Endothelial cell of umbilical vein (primary cell): ENCODE data around the gene CMTM8. TPM values are rescaled to one million over a fixed set of nuclear protein-coding genes. Genes with fewer than 3 reads are reported as not detected.

Experiments used
- BruUV-seq: library from RNA; stranded (reverse); fragments of 400-500 nt; replicated peaks from 2 replicates; lab custom pipeline; 2021; lab: Mats Ljungman, UMichigan
- CTCF ChIA-PET: fragments of 300-600, 350-600 bp; sonication (Branson Sonifier 250); formaldehyde crosslinking; loops from one replicate; lab custom pipeline; 2021; ENCODE audit warnings: antibody characterized with exemption, inconsistent platforms; lab: Charles Lee
- POLR2A ChIA-PET: fragments of 300-600, 350-600 bp; sonication (Branson Sonifier 250); formaldehyde crosslinking; loops from one replicate; lab custom pipeline; 2021; ENCODE audit warnings: antibody characterized with exemption, inconsistent platforms; lab: Charles Lee
- DNase-seq: peaks from one replicate; pipeline ENCODE4 v3.0.0-alpha.2; 2011; ENCODE audit warnings: low read depth, low spot score
- FAIRE-seq: peaks from 2 replicates; lab custom pipeline; 2011; peaks lifted over from hg19 to GRCh38; lab: Jason Lieb, UNC
- H2AFZ ChIP-seq: 2 replicates; pipeline ENCODE4 v1.6.0; 2012; ENCODE audit warnings: low read depth, low read length, control low read depth, inconsistent platforms
- H3K27ac ChIP-seq: 2 replicates; pipeline ENCODE4 v1.5.1; 2011; ENCODE audit warnings: low read depth, mild to moderate bottlenecking, control low read depth, low read length, moderate library complexity; ENCODE audit not compliant: insufficient read depth
- H3K27me3 ChIP-seq, 2 experiments: 2 replicates each; pipeline versions ENCODE4 v1.6.0 to v1.6.1; 2011; ENCODE audit warnings: low read length in 2 of 2, mixed read lengths in 1 of 2; ENCODE audit not compliant: control insufficient read depth in 2 of 2, insufficient read depth in 2 of 2
- H3K36me3 ChIP-seq, 2 experiments: 2 replicates in 1 of 2; 3 replicates in 1 of 2; pipeline ENCODE4 v1.5.1; 2011; ENCODE audit warnings: low read length in 2 of 2, mild to moderate bottlenecking in 1 of 2, moderate library complexity in 1 of 2; ENCODE audit not compliant: control insufficient read depth in 2 of 2, insufficient read depth in 2 of 2; ENCODE audit errors: extremely low read depth in 1 of 2
- H3K4me1 ChIP-seq: 3 replicates; pipeline ENCODE4 v1.5.1; 2011; ENCODE audit warnings: mild to moderate bottlenecking, low read length; ENCODE audit not compliant: control insufficient read depth, insufficient read depth; ENCODE audit errors: extremely low read depth
- H3K4me2 ChIP-seq: 2 replicates; pipeline ENCODE4 v1.6.1; 2011; ENCODE audit warnings: low read length, control low read depth, mixed read lengths; ENCODE audit not compliant: insufficient read depth
- H3K4me3 ChIP-seq, 3 experiments: fragments of 200-600 bp in 1 of 3; sonication (generic), shearing (Covaris generic) in 1 of 3; replicated peaks in 1 of 3; 2 replicates each; pipeline ENCODE4 v1.5.1; 2011 to 2016; ENCODE audit warnings: control low read depth in 3 of 3, low read length in 3 of 3, mild to moderate bottlenecking in 2 of 3, inconsistent platforms in 1 of 3, low read depth in 1 of 3, moderate library complexity in 1 of 3; ENCODE audit not compliant: insufficient read depth in 1 of 3
- H3K79me2 ChIP-seq: 2 replicates; pipeline ENCODE4 v1.6.0; 2012; ENCODE audit warnings: low read length, inconsistent platforms; ENCODE audit not compliant: control insufficient read depth, insufficient read depth
- H3K9ac ChIP-seq: replicated peaks from 2 replicates; pipeline ENCODE3; 2011; ENCODE audit warnings: low read length, control low read depth; ENCODE audit not compliant: insufficient read depth; ENCODE audit errors: extremely low read depth
- H3K9me1 ChIP-seq: replicated peaks from 3 replicates; pipeline ENCODE4 v1.6.0; 2011; ENCODE audit warnings: mild to moderate bottlenecking, low read length; ENCODE audit not compliant: control insufficient read depth, insufficient read depth; ENCODE audit errors: extremely low read depth
- H3K9me3 ChIP-seq: replicated peaks from 2 replicates; pipeline ENCODE4 v1.5.1; 2012; ENCODE audit warnings: low read length, inconsistent platforms; ENCODE audit not compliant: control insufficient read depth, insufficient read depth
- H4K20me1 ChIP-seq: replicated peaks from 2 replicates; pipeline ENCODE3; 2011; ENCODE audit warnings: mild to moderate bottlenecking, low read length; ENCODE audit not compliant: control insufficient read depth, insufficient read depth; ENCODE audit errors: extremely low read depth
- CTCF ChIP-seq, 2 donors: IDR thresholded peaks; 1 replicate in 1 of 2; 2 replicates in 1 of 2; pipeline ENCODE4 v1.5.1; 2011; ENCODE audit warnings: low read length in 2 of 2, mild to moderate bottlenecking in 2 of 2, moderate library complexity in 2 of 2, control low read depth in 1 of 2, inconsistent platforms in 1 of 2, low read depth in 1 of 2; ENCODE audit not compliant: insufficient read depth in 1 of 2; ENCODE audit errors: extremely low read depth in 1 of 2
- EZH2 ChIP-seq: IDR thresholded peaks from 2 replicates; pipeline ENCODE4 v1.6.1; 2012; ENCODE audit warnings: borderline replicate concordance, low read depth, mild to moderate bottlenecking, moderate library complexity, low read length, inconsistent platforms; ENCODE audit not compliant: severe bottlenecking
- FOS ChIP-seq: IDR thresholded peaks from 2 replicates; pipeline ENCODE4 v1.6.1; 2011; ENCODE audit warnings: mild to moderate bottlenecking, low read length, moderate library complexity, borderline replicate concordance; ENCODE audit not compliant: insufficient read depth
- GATA2 ChIP-seq: IDR thresholded peaks from 2 replicates; pipeline ENCODE4 v1.7.0; 2011; ENCODE audit warnings: low read depth, mild to moderate bottlenecking, moderate library complexity, mixed read lengths, low read length; ENCODE audit not compliant: insufficient read length, insufficient read depth
- JUN ChIP-seq: IDR thresholded peaks from 2 replicates; pipeline ENCODE4 v1.6.1; 2011; ENCODE audit warnings: borderline replicate concordance, low read depth; ENCODE audit not compliant: insufficient read length, insufficient read depth
- MAX ChIP-seq: IDR thresholded peaks from 2 replicates; pipeline ENCODE4 v1.6.1; 2011; ENCODE audit not compliant: insufficient read depth, insufficient read length
- MYC ChIP-seq: IDR thresholded peaks from one replicate; pipeline ENCODE4 v1.6.1; 2011; ENCODE audit warnings: mild to moderate bottlenecking, low read depth, low read length
- POLR2A ChIP-seq: IDR thresholded peaks from 2 replicates; pipeline ENCODE4 v1.6.1; 2012; ENCODE audit warnings: low read depth, mild to moderate bottlenecking, control low read depth, low read length
- POLR2AphosphoS5 ChIP-seq: IDR thresholded peaks from 2 replicates; pipeline ENCODE4 v1.6.1; 2012; ENCODE audit warnings: low read depth, mild to moderate bottlenecking, control low read depth, low read length, moderate library complexity; ENCODE audit not compliant: insufficient read depth
- dilution Hi-C: fragments of 300-500 bp; cut with MboI; formaldehyde crosslinking; loops from one replicate; pipeline ENCODE4 v1.15.0; 2019; ENCODE audit warnings: low sequenced_read_pairs; ENCODE audit not compliant: extremely low pct_ligation_motif_present
- intact Hi-C: fragments of 100-400 bp; cut with micrococcal nuclease; formaldehyde crosslinking; loops from one replicate; pipeline ENCODE4 v1.10.0; 2022
- polyA plus RNA-seq, 4 experiments: library from polyadenylated mRNA; depleted of rRNA in 3 of 4; stranded (reverse) in 3 of 4; unstranded in 1 of 4; fragments of >200 nt; gene quantifications; 2 replicates each; pipeline versions ENCODE4 v1.2.1 to v1.2.3, GENCODE V29; 2011 to 2012; ENCODE audit warnings: missing spikeins in 1 of 4
- total RNA-seq: library from RNA; stranded (reverse); gene quantifications from 2 replicates; pipeline ENCODE4 v1.2.3, GENCODE V29; 2021

The CMTM8 gene
- total and polyA plus RNA-seq, 2 donors (not counting 3 experiments of a cell fraction or from before 2014, with no cell fraction given) = 7.3 to 11.9 TPM

- TF ChIP-seq POLR2AphosphoS5 = peak; percentile 97
- TF ChIP-seq MYC = peak; percentile 80
- no peak for TF ChIP-seq GATA2
- TF ChIP-seq JUN = no peak
- peak; percentile 61 for TF ChIP-seq MAX
- TF ChIP-seq POLR2A = peak; percentile 64
- TF ChIP-seq EZH2 = no peak
- TF ChIP-seq CTCF (IDR thresholded peaks at IDR 0.05; ENCODE audit: extremely low read depth in 1 of 2, insufficient read depth in 1 of 2, low read depth in 1 of 2, low read length in 2 of 2) = no peak
- peak; percentile 31 for TF ChIP-seq FOS
- POLR2A ChIA-PET = no interaction called here
- intact Hi-C loops = loop anchor here (1.0 to 5.0 kb wide), 6 partner anchors 13 to 164 kb away; partner anchors contain the start of gene CMTM8
Observed at GRCh38 chr3:32401556-32402081, 163.1 kb downstream of the CMTM8 start.

More at GRCh38 chr3:32401556-32402081, 163.1 kb downstream of the CMTM8 start:
- peaks cover 0 to 4% of the 10 kb centered on the region in 2 experiments for H3K36me3 ChIP-seq
- H3K4me2 ChIP-seq = peak overlapping the region; percentile 70
- FAIRE-seq (peak; percentile 85), DNase-seq (peak; percentile 96)
- peak overlapping the region; percentile 28 for H2AFZ ChIP-seq
- H3K27me3 ChIP-seq = no peaks in the 10 kb centered on the region
- H3K4me1 ChIP-seq = peaks cover 34% of the 10 kb centered on the region
- no peaks in the 10 kb centered on the region for H3K9me1 ChIP-seq
- peak overlapping the region in 2 of 3 experiments; percentile 9 to 47 for H3K4me3 ChIP-seq
- dilution Hi-C loops = no loop called here
- H3K79me2 ChIP-seq = peaks cover 67% of the 10 kb centered on the region
- H3K9me3 ChIP-seq = no peaks in the 10 kb centered on the region
- H4K20me1 ChIP-seq = no peaks in the 10 kb centered on the region
- peak overlapping the region; percentile 89 for H3K27ac ChIP-seq
- CTCF ChIA-PET = interaction anchor here (0.8 to 4.1 kb wide), 2 partner anchors 27 to 67 kb away, joined by 3 to 41 read pairs; no protein-coding TSS in a partner anchor
- BruUV-seq = no TSS peak
- peak overlapping the region; percentile 59 for H3K9ac ChIP-seq
